HG03025 (cell line): ENCODE measurements around the gene LRPAP1.
"Not testable (repeated sequence)": the region's sequence is repeated elsewhere in the genome, so short reads cannot be mapped to it uniquely, and the experiment has no call there.

ENCODE experiments used
- ATAC-seq: cut with Tn5 transposase; IDR thresholded peaks from one replicate; pipeline ENCODE4 v1.9.1; 2021; ENCODE audit warnings: mild to moderate bottlenecking, moderate library complexity; ENCODE audit not compliant: unreplicated experiment, low FRiP score

The LRPAP1 gene

GRCh38 chr4:3563403-3563802, 31.2 kb upstream of the LRPAP1 start:
- ATAC-seq = no peak

GRCh38 chr4:3562127-3562526, 29.9 kb upstream of the LRPAP1 start:
- ATAC-seq = not testable (repeated sequence)

GRCh38 chr4:3560465-3560864, 28.2 kb upstream of the LRPAP1 start:
- ATAC-seq = not testable (repeated sequence)

- not testable (repeated sequence) for ATAC-seq
Measured at GRCh38 chr4:3559381-3560290, 27.4 kb upstream of the LRPAP1 start.

DNA sequence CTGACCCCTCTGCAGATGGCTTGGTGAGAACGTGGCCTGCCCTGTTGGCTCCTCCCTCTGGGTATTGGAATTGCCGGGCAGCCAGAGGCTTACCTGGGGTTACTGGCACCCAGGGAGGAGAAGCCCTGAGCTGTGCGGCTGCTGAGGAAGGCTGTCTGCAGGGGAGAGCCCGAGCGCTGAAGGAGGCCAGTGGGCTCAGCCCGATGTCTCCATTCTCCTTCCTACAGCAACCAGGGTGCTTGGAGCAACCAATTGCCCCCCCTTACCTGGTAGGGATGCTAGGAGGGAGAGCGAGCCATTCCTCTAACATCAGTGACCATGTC, 26.3 kb upstream of the LRPAP1 start:
- not testable (repeated sequence) for ATAC-seq

- ATAC-seq = not testable (repeated sequence)
Measured at GRCh38 chr4:3557676-3558513, 25.7 kb upstream of the LRPAP1 start.

DNA sequence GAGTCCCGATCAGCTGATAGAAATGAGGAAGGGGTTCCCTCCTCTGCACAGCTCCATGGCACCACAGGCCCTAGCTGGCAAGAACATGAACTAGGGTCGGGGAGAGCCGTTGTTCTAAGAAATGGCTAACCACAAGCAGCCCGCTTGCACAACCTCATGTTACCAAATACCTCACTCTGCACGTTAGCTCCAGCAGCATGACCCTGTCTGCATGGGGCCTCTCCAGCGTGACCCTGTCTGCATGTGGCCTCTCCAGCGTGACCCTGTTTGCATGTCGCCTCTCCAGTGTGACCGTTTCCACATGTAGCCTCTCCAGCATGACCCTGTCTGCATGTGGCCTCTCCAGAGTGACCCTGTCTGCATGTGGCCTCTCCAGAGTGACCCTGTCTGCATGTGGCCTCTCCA, 24.9 kb upstream of the LRPAP1 start:
- ATAC-seq = not testable (repeated sequence)

GRCh38 chr4:3556244-3556867, 24.1 kb upstream of the LRPAP1 start:
- ATAC-seq = not testable (repeated sequence)

- ATAC-seq = not testable (repeated sequence)
Measured at GRCh38 chr4:3555459-3556070, 23.3 kb upstream of the LRPAP1 start.

- ATAC-seq = not testable (repeated sequence)
Measured at GRCh38 chr4:3551366-3551765, 19.1 kb upstream of the LRPAP1 start.

GRCh38 chr4:3550792-3551325, 18.6 kb upstream of the LRPAP1 start:
- not testable (repeated sequence) for ATAC-seq

GRCh38 chr4:3550041-3550440, 17.8 kb upstream of the LRPAP1 start:
- not testable (repeated sequence) for ATAC-seq

DNA sequence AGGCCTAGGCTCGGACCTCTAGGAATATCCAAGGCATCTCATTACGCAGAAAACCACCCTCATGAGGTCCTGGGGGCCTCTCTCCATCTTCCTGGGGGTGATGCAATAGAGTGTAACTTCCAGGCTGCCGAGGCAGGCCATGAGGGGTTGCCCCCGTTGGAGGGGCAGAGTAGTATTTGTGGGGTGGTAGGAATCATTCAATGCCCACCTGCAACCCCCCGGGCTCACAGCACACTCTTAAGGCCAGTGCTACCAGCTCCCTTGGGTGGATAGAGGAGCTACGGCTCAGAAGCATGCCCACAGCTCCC, 17.4 kb upstream of the LRPAP1 start:
- not testable (repeated sequence) for ATAC-seq

GRCh38 chr4:3548991-3549693, 16.9 kb upstream of the LRPAP1 start:
- not testable (repeated sequence) for ATAC-seq

- ATAC-seq = not testable (repeated sequence)
Measured at GRCh38 chr4:3546721-3547120, 14.5 kb upstream of the LRPAP1 start.

- ATAC-seq = not testable (repeated sequence)
Measured at GRCh38 chr4:3545351-3545750, 13.1 kb upstream of the LRPAP1 start.

DNA sequence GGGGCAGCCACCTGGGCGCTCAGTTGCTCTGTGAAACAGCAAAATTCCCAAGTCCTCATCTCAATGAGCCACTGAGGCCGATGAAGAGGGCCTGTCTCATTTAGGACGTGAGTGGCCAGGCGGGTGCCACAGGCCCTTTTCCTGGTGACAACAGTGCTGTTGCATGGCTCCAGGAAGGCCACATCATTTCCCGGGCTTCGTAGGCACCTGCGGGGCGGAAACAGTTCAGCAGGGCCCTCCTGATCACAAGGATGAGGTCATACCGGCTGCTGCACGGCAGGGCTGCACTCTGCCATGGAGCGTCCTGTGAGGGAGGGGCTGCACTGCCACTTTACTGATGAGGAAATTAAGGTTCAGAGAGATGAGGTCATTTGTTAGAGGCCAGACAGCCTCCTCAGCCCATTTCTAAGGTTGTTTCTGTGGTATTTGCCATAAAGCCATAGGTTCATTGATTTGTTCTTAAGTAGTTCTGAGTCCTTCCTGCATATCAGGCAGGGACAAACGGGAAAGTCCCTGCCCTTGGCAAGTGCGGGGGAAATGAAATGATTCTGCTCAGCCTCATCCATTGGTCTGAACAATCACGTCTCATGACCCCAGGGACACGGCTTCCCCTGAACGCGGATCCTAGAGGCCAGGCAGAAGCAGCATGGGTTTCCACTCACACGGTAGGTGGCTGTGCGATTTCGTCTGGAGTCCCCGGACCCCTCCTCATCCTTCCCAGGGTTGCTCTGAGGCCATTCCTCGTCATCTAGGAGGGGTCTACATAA, 12.2 kb upstream of the LRPAP1 start:
- ATAC-seq = not testable (repeated sequence)

DNA sequence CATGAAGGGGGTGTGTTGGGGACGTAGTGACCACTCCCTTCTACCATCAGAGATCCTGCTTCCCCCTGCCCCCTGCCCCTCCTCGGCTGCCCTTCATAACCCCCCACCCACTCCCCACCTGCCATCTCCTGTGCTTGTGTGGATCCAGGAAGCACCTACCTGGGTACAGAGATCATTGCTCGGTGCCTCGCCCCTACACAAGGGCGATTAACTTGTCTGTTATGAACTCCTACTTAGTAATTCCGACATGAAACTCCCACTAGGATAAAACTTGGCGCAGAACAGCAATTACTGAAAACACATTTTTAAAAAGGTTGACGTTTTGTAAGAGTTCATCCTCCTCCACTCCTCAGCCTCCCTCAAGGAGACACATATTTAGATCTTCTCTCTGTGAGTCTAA, 11.2 kb upstream of the LRPAP1 start:
- ATAC-seq = not testable (repeated sequence)

DNA sequence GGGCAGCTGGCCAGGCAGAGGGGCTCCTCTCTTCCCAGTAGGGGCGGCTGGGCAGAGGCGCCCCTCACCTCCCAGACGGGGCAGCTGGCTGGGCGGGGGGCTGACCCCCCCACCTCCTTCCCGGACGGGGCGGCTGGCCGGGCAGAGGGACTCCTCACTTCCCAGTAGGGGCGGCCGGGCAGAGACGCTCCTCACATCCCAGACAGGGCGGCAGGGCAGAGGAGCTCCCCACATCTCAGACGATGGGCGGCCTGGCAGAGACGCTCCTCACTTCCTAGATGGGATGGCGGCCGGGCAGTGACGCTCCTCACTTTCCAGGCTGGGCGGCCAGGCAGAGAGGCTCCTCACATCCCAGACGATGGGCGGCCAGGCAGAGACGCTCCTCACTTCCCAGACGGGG, 6.7 kb upstream of the LRPAP1 start:
- ATAC-seq = not testable (repeated sequence)
